Mammary epithelial cell (primary cell): ENCODE results near the gene OR10D3.

Source experiments
- EZH2 ChIP-seq: IDR thresholded peaks from 2 replicates; pipeline ENCODE4 v1.6.1; 2012; ENCODE audit warnings: low read length, inconsistent platforms, borderline replicate concordance
- TF ChIP-seq, protein P1 (sequence below), 2 donors: IDR thresholded peaks in 1 of 2; conservative IDR thresholded peaks in 1 of 2; 2 replicates each; pipeline ENCODE4 v1.5.1; 2011 to 2012; ENCODE audit warnings: inconsistent platforms in 2 of 2, low read length in 2 of 2, mild to moderate bottlenecking in 2 of 2, control low read depth in 1 of 2, low read depth in 1 of 2; ENCODE audit not compliant: insufficient read depth in 1 of 2; ENCODE audit errors: extremely low read depth in 1 of 2

DNA sequence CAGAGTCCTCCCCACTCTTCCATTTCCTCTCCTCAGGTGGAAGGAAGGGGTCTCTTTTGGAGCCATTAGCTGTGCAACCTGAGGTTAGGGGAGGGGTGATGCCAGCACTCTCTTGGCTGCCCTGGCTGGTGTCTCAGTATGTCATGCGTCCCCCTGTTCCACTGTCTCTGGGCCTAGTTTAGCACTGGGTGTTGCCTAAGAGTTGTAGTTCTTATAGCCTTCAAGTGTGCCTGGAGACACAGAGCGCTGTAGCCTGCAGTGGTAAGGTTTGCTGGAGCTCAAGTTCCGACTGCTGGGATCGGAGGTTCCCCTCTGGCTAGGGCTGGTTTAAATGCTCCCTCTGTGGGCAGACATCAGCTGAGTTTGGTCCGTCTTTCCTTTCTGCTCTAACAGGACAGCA is 20.9 kb downstream of the OR10D3 start:
- TF ChIP-seq, protein P1, sequence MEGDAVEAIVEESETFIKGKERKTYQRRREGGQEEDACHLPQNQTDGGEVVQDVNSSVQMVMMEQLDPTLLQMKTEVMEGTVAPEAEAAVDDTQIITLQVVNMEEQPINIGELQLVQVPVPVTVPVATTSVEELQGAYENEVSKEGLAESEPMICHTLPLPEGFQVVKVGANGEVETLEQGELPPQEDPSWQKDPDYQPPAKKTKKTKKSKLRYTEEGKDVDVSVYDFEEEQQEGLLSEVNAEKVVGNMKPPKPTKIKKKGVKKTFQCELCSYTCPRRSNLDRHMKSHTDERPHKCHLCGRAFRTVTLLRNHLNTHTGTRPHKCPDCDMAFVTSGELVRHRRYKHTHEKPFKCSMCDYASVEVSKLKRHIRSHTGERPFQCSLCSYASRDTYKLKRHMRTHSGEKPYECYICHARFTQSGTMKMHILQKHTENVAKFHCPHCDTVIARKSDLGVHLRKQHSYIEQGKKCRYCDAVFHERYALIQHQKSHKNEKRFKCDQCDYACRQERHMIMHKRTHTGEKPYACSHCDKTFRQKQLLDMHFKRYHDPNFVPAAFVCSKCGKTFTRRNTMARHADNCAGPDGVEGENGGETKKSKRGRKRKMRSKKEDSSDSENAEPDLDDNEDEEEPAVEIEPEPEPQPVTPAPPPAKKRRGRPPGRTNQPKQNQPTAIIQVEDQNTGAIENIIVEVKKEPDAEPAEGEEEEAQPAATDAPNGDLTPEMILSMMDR (conservative IDR thresholded peaks at IDR 0.05 in 1 of 2, IDR thresholded peaks at IDR 0.05 in 1 of 2; ENCODE audit: extremely low read depth in 1 of 2, insufficient read depth in 1 of 2, low read depth in 1 of 2, low read length in 2 of 2), result no peak
- TF ChIP-seq EZH2, result no peak
